CD4-positive, alpha-beta T cell (primary cell): ENCODE results near the gene HOXA5. TPM values are rescaled to one million over a fixed set of nuclear protein-coding genes. Genes with fewer than 3 reads are reported as not detected.

Experiments used
- ATAC-seq: fragments of 200-7000 bp; cut with Tn5 transposase; one replicate; pipeline ENCODE4 v1.10.0; 2022; ENCODE audit warnings: mild to moderate bottlenecking; ENCODE audit not compliant: poor library complexity
- CTCF ChIA-PET: fragments of 350-600 bp; sonication (Branson Sonifier 250); formaldehyde crosslinking; loops from one replicate; lab custom pipeline; 2021; ENCODE audit warnings: antibody characterized with exemption, inconsistent platforms; lab: Charles Lee
- POLR2A ChIA-PET: fragments of 350-600 bp; sonication (Branson Sonifier 250); formaldehyde crosslinking; loops from one replicate; lab custom pipeline; 2021; ENCODE audit warnings: antibody characterized with exemption, inconsistent platforms; lab: Charles Lee
- DNase-seq, 14 experiments: peaks; one replicate each; pipeline ENCODE4 v3.0.0-alpha.2; 2013 to 2020; ENCODE audit warnings: mixed read lengths in 2 of 14
- H3K27ac ChIP-seq, 2 donors: one replicate each; pipeline versions ENCODE4 v1.5.1 to v1.7.0; 2013; ENCODE audit warnings: low read length in 2 of 2, low read depth in 1 of 2, mild to moderate bottlenecking in 1 of 2
- H3K27me3 ChIP-seq, 2 experiments: 1 replicate in 1 of 2; 2 replicates in 1 of 2; pipeline versions ENCODE4 v1.6.1 to v1.7.0; 2013; ENCODE audit warnings: low read length in 2 of 2, control low read depth in 1 of 2, mild to moderate bottlenecking in 1 of 2, moderate library complexity in 1 of 2; ENCODE audit not compliant: insufficient read depth in 2 of 2, control insufficient read depth in 1 of 2
- H3K36me3 ChIP-seq: one replicate; pipeline ENCODE4 v1.6.1; 2013; ENCODE audit warnings: low read length, control low read depth; ENCODE audit not compliant: insufficient read depth
- H3K4me1 ChIP-seq: one replicate; pipeline ENCODE4 v1.6.1; 2013; ENCODE audit warnings: low read length, control low read depth; ENCODE audit not compliant: insufficient read depth
- H3K4me3 ChIP-seq: one replicate; pipeline ENCODE4 v1.5.1; 2013; ENCODE audit warnings: mild to moderate bottlenecking, low read length, moderate library complexity
- H3K9me3 ChIP-seq, 2 experiments: 1 replicate in 1 of 2; 2 replicates in 1 of 2; pipeline versions ENCODE4 v1.6.1 to v1.7.0; 2013; ENCODE audit warnings: low read length in 2 of 2, mild to moderate bottlenecking in 2 of 2, control low read depth in 1 of 2, moderate library complexity in 1 of 2; ENCODE audit not compliant: control insufficient read depth in 1 of 2, insufficient read depth in 1 of 2
- H3K27ac Mint-ChIP-seq: one replicate; pipeline ENCODE4 v1.8.0; 2020; ENCODE audit warnings: mixed read lengths
- H3K27me3 Mint-ChIP-seq: one replicate; pipeline ENCODE4 v1.8.0; 2021; ENCODE audit warnings: mixed read lengths
- H3K36me3 Mint-ChIP-seq: one replicate; pipeline ENCODE4 v1.8.0; 2021; ENCODE audit warnings: low read depth, mixed read lengths
- H3K4me1 Mint-ChIP-seq: one replicate; pipeline ENCODE4 v1.8.0; 2021; ENCODE audit warnings: low read depth, mixed read lengths
- H3K4me3 Mint-ChIP-seq: one replicate; pipeline ENCODE4 v1.8.0; 2020; ENCODE audit warnings: mild to moderate bottlenecking, mixed read lengths
- H3K9me3 Mint-ChIP-seq: one replicate; pipeline ENCODE4 v1.8.0; 2020; ENCODE audit warnings: mixed read lengths
- CTCF ChIP-seq: fragments of 200-600 bp; IDR thresholded peaks from one replicate; pipeline ENCODE4 v1.8.0; 2022; ENCODE audit warnings: antibody characterized with exemption, mild to moderate bottlenecking
- intact Hi-C, 2 experiments: fragments of 100-400 bp; cut with DNase I in 1 of 2; cut with micrococcal nuclease in 1 of 2; formaldehyde crosslinking; loops; one replicate each; pipeline versions ENCODE4 v1.15.1 to v1.9.0; 2023 to 2025; cut with DNase I, micrococcal nuclease
- total RNA-seq, 174 experiments: library from RNA in 2 of 174; stranded (reverse) in 2 of 174; gene quantifications; one replicate each; pipeline ENCODE4 v1.2.3 and lab custom pipeline; 2021 to 2026

HOXA5 gene
- total RNA-seq, 2 experiments from 2014 or later, result not detected

GRCh38 chr7:27106181-27106900, 37.1 kb downstream of the HOXA5 start:
- DNase-seq (no peak), ATAC-seq (no peak)
- H3K9me3 Mint-ChIP-seq, result no peaks in the 10 kb centered on the region
- no peak overlapping the region for H3K4me3 Mint-ChIP-seq
- no peaks in the 10 kb centered on the region for H3K36me3 Mint-ChIP-seq
- ChIA-PET CTCF (no interaction called here), POLR2A (no interaction called here)
- H3K4me1 Mint-ChIP-seq, result peaks cover 18% of the 10 kb centered on the region
- H3K27ac ChIP-seq, result no peak overlapping the region
- H3K27ac Mint-ChIP-seq, result no peak overlapping the region
- peaks cover 58% of the 10 kb centered on the region for H3K27me3 Mint-ChIP-seq
- peaks cover 13% of the 10 kb centered on the region for H3K4me1 ChIP-seq
- intact Hi-C loops, result no loop called here
- no peak overlapping the region for H3K4me3 ChIP-seq
- peaks cover 44 to 48% of the 10 kb centered on the region in 2 experiments for H3K27me3 ChIP-seq
- no peak for TF ChIP-seq CTCF
- no peaks in the 10 kb centered on the region for H3K36me3 ChIP-seq
- peaks cover 0 to 23% of the 10 kb centered on the region in 2 experiments for H3K9me3 ChIP-seq

GRCh38 chr7:27105301-27106031, 38.0 kb downstream of the HOXA5 start:
- Histone ChIP-seq H3K4me1 (peaks cover 13% of the 10 kb centered on the region), H3K9me3 (peaks cover 0 to 23% of the 10 kb centered on the region in 2 experiments), H3K27ac (no peak overlapping the region), H3K27me3 (peaks cover 50 to 52% of the 10 kb centered on the region in 2 experiments), H3K4me3 (no peak overlapping the region), H3K36me3 (no peaks in the 10 kb centered on the region)
- Mint-ChIP-seq H3K4me3 (no peak overlapping the region), H3K27me3 (peaks cover 67% of the 10 kb centered on the region), H3K27ac (no peak overlapping the region), H3K36me3 (no peaks in the 10 kb centered on the region), H3K4me1 (peaks cover 18% of the 10 kb centered on the region), H3K9me3 (no peaks in the 10 kb centered on the region)
- TF ChIP-seq CTCF, result no peak
- POLR2A ChIA-PET, result no interaction called here
- no peak for DNase-seq
- ATAC-seq, result no peak
- CTCF ChIA-PET, result no interaction called here
- intact Hi-C loops, result no loop called here

GRCh38 chr7:27104341-27105058, 39.0 kb downstream of the HOXA5 start:
- H3K27me3 Mint-ChIP-seq, result peaks cover 77% of the 10 kb centered on the region
- no peak overlapping the region for H3K4me3 Mint-ChIP-seq
- H3K36me3 ChIP-seq, result no peaks in the 10 kb centered on the region
- ChIA-PET POLR2A (no interaction called here), CTCF (no interaction called here)
- H3K27ac Mint-ChIP-seq, result no peak overlapping the region
- no peak for ATAC-seq
- no peak for DNase-seq
- no peaks in the 10 kb centered on the region for H3K9me3 Mint-ChIP-seq
- no peak for TF ChIP-seq CTCF
- peaks cover 0 to 20% of the 10 kb centered on the region in 2 experiments for H3K9me3 ChIP-seq
- no peak overlapping the region for H3K4me3 ChIP-seq
- H3K27me3 ChIP-seq, result peaks cover 50 to 60% of the 10 kb centered on the region in 2 experiments
- H3K27ac ChIP-seq, result no peak overlapping the region
- intact Hi-C loops, result no loop called here
- H3K4me1 Mint-ChIP-seq, result peaks cover 18% of the 10 kb centered on the region
- no peaks in the 10 kb centered on the region for H3K36me3 Mint-ChIP-seq
- peaks cover 13% of the 10 kb centered on the region for H3K4me1 ChIP-seq
